HEK293 (cell line): ENCODE results near the gene NHERF2.

Experiments used
- CTCF ChIA-PET: fragments of 350-600 bp; formaldehyde crosslinking; extraction: SDS; loops from one replicate; lab custom pipeline; 2021; ENCODE audit warnings: antibody characterized with exemption; lab: Yijun Ruan, JAX
- POLR2A ChIA-PET: fragments of 300-600 bp; formaldehyde crosslinking; extraction: SDS; loops from one replicate; lab custom pipeline; 2020; ENCODE audit warnings: antibody characterized with exemption, inconsistent platforms; lab: Yijun Ruan, JAX
- H3K27ac ChIP-seq: fragments of 200-500 bp; sonication (Bioruptor generic); 2 replicates; pipeline ENCODE4 v1.5.1; 2014; ENCODE audit warnings: low read depth, low read length, control low read depth, inconsistent platforms; ENCODE audit errors: extremely low read depth
- H3K36me3 ChIP-seq, 2 experiments: fragments of 200-500 bp in 1 of 2; sonication (Bioruptor generic) in 1 of 2; 1 replicate in 1 of 2; 2 replicates in 1 of 2; pipeline ENCODE4 v1.5.1; 2014 to 2017; ENCODE audit warnings: inconsistent platforms in 2 of 2, low read length in 2 of 2; ENCODE audit not compliant: control insufficient read depth in 2 of 2, insufficient read depth in 1 of 2
- H3K4me1 ChIP-seq: fragments of 200-500 bp; sonication (Bioruptor generic); 2 replicates; pipeline ENCODE4 v1.5.1; 2014; ENCODE audit warnings: mild to moderate bottlenecking, low read length, inconsistent platforms; ENCODE audit not compliant: control insufficient read depth, insufficient read depth
- H3K4me3 ChIP-seq: 2 replicates; pipeline ENCODE4 v1.5.1; 2011; ENCODE audit warnings: low read depth, mild to moderate bottlenecking, control low read depth, low read length, moderate library complexity
- H3K9me3 ChIP-seq: fragments of 200-500 bp; sonication (Bioruptor generic); 2 replicates; pipeline ENCODE4 v1.5.1; 2014; ENCODE audit warnings: low read depth, low read length, inconsistent platforms; ENCODE audit not compliant: control insufficient read depth, insufficient read depth
- GLIS2 ChIP-seq: fragments of 450-650 bp; formaldehyde crosslinking; IDR thresholded peaks from 2 replicates; pipeline ENCODE4 v1.5.1; 2016; ENCODE audit warnings: missing biosample characterization, missing genetic modification characterization
- HIC1 ChIP-seq: fragments of 450-650 bp; formaldehyde crosslinking; IDR thresholded peaks from 2 replicates; pipeline ENCODE4 v1.5.1; 2016; ENCODE audit warnings: missing biosample characterization, missing genetic modification characterization
- HOXC10 ChIP-seq: sonication (generic); formaldehyde crosslinking; IDR thresholded peaks from 2 replicates; pipeline ENCODE4 v1.8.1; 2023; ENCODE audit warnings: mild to moderate bottlenecking, missing genetic modification reagents
- HOXD13 ChIP-seq: sonication (generic); formaldehyde crosslinking; IDR thresholded peaks from 2 replicates; pipeline ENCODE4 v1.8.0; 2022; ENCODE audit warnings: missing genetic modification reagents, borderline replicate concordance
- KLF8 ChIP-seq: fragments of 450-650 bp; formaldehyde crosslinking; IDR thresholded peaks from 2 replicates; pipeline ENCODE4 v1.5.1; 2016; ENCODE audit warnings: missing biosample characterization, missing genetic modification characterization
- MEIS1 ChIP-seq: sonication (generic); formaldehyde crosslinking; IDR thresholded peaks from 2 replicates; pipeline ENCODE4 v1.8.1; 2022; ENCODE audit warnings: missing genetic modification reagents, mild to moderate bottlenecking, borderline replicate concordance
- PBX3 ChIP-seq: sonication (generic); formaldehyde crosslinking; IDR thresholded peaks from 2 replicates; pipeline ENCODE4 v1.8.1; 2022; ENCODE audit warnings: mild to moderate bottlenecking, moderate library complexity, missing genetic modification reagents
- SP3 ChIP-seq: fragments of 450-650 bp; formaldehyde crosslinking; IDR thresholded peaks from 2 replicates; pipeline ENCODE4 v1.5.1; 2016; ENCODE audit warnings: missing biosample characterization, missing genetic modification characterization
- TRIM28 ChIP-seq: IDR thresholded peaks from 2 replicates; pipeline ENCODE4 v1.6.1; 2011; ENCODE audit warnings: low read length, control low read depth, borderline replicate concordance
- YY1 ChIP-seq: fragments of 450-650 bp; formaldehyde crosslinking; IDR thresholded peaks from 2 replicates; pipeline ENCODE4 v1.5.1; 2018; ENCODE audit warnings: missing biosample characterization, missing genetic modification characterization
- ZBTB49 ChIP-seq: fragments of 450-650 bp; formaldehyde crosslinking; IDR thresholded peaks from 2 replicates; pipeline ENCODE4 v1.5.1; 2016; ENCODE audit warnings: missing biosample characterization, missing genetic modification characterization, low read depth
- ZFP41 ChIP-seq: fragments of 450-650 bp; formaldehyde crosslinking; IDR thresholded peaks from 2 replicates; pipeline ENCODE4 v1.5.1; 2016; ENCODE audit warnings: missing biosample characterization, missing genetic modification characterization, borderline replicate concordance
- ZFP69B ChIP-seq: fragments of 450-650 bp; formaldehyde crosslinking; IDR thresholded peaks from 2 replicates; pipeline ENCODE4 v1.5.1; 2016; ENCODE audit warnings: missing biosample characterization, missing genetic modification characterization
- ZIC2 ChIP-seq: fragments of 450-650 bp; formaldehyde crosslinking; IDR thresholded peaks from 2 replicates; pipeline ENCODE4 v1.5.1; 2016; ENCODE audit warnings: missing biosample characterization, missing genetic modification characterization
- ZNF10 ChIP-seq: fragments of 450-650 bp; formaldehyde crosslinking; IDR thresholded peaks from 2 replicates; pipeline ENCODE4 v1.5.1; 2017; ENCODE audit warnings: missing biosample characterization, missing genetic modification characterization
- ZNF114 ChIP-seq: fragments of 450-650 bp; formaldehyde crosslinking; IDR thresholded peaks from 2 replicates; pipeline ENCODE4 v1.5.0; 2017; ENCODE audit warnings: missing biosample characterization, missing genetic modification characterization
- ZNF16 ChIP-seq: fragments of 450-650 bp; formaldehyde crosslinking; IDR thresholded peaks from 2 replicates; pipeline ENCODE4 v1.5.1; 2016; ENCODE audit warnings: low read depth, missing biosample characterization, missing genetic modification characterization
- ZNF174 ChIP-seq: fragments of 450-650 bp; formaldehyde crosslinking; IDR thresholded peaks from 2 replicates; pipeline ENCODE4 v1.5.0; 2017; ENCODE audit warnings: missing biosample characterization, mild to moderate bottlenecking, missing genetic modification characterization
- ZNF223 ChIP-seq: fragments of 450-650 bp; formaldehyde crosslinking; IDR thresholded peaks from 2 replicates; pipeline ENCODE4 v1.5.1; 2016; ENCODE audit warnings: missing biosample characterization, missing genetic modification characterization
- ZNF341 ChIP-seq: fragments of 450-650 bp; formaldehyde crosslinking; IDR thresholded peaks from 2 replicates; pipeline ENCODE4; 2016; ENCODE audit warnings: low read depth, missing biosample characterization, missing genetic modification characterization
- ZNF362 ChIP-seq: fragments of 450-650 bp; formaldehyde crosslinking; IDR thresholded peaks from 2 replicates; pipeline ENCODE4 v1.5.1; 2016; ENCODE audit warnings: missing biosample characterization, missing genetic modification characterization
- ZNF423 ChIP-seq: fragments of 450-650 bp; formaldehyde crosslinking; IDR thresholded peaks from 2 replicates; pipeline ENCODE4 v1.5.1; 2016; ENCODE audit warnings: missing biosample characterization, missing genetic modification characterization
- ZNF473 ChIP-seq: fragments of 450-650 bp; formaldehyde crosslinking; IDR thresholded peaks from 2 replicates; pipeline ENCODE4 v1.5.1; 2017; ENCODE audit warnings: missing biosample characterization, missing genetic modification characterization
- ZNF544 ChIP-seq: fragments of 450-650 bp; formaldehyde crosslinking; IDR thresholded peaks from 2 replicates; pipeline ENCODE4 v1.5.0; 2017; ENCODE audit warnings: missing biosample characterization, missing genetic modification characterization
- ZNF585B ChIP-seq: fragments of 450-650 bp; formaldehyde crosslinking; IDR thresholded peaks from 2 replicates; pipeline ENCODE4 v1.5.1; 2016; ENCODE audit warnings: missing biosample characterization, missing genetic modification characterization
- ZNF596 ChIP-seq: fragments of 450-650 bp; IDR thresholded peaks from 2 replicates; pipeline ENCODE4 v1.5.0; 2018; ENCODE audit warnings: missing biosample characterization, mild to moderate bottlenecking, missing genetic modification characterization, moderate library complexity
- ZNF610 ChIP-seq: fragments of 450-650 bp; formaldehyde crosslinking; IDR thresholded peaks from 2 replicates; pipeline ENCODE4 v1.5.1; 2016; ENCODE audit warnings: missing biosample characterization, missing genetic modification characterization, borderline replicate concordance
- ZNF692 ChIP-seq: fragments of 450-650 bp; formaldehyde crosslinking; IDR thresholded peaks from 2 replicates; pipeline ENCODE4 v1.5.1; 2016; ENCODE audit warnings: missing biosample characterization, missing genetic modification characterization
- ZNF768 ChIP-seq: fragments of 450-650 bp; formaldehyde crosslinking; IDR thresholded peaks from 2 replicates; pipeline ENCODE4 v1.5.1; 2018; ENCODE audit warnings: missing biosample characterization, mild to moderate bottlenecking, missing genetic modification characterization
- ZSCAN5A ChIP-seq: fragments of 450-650 bp; formaldehyde crosslinking; IDR thresholded peaks from 2 replicates; pipeline ENCODE4 v1.5.1; 2016; ENCODE audit warnings: missing biosample characterization, missing genetic modification characterization

The NHERF2 gene

GRCh38 chr16:1982991-1983543 lies 43.6 kb upstream of the NHERF2 start:
- Histone ChIP-seq H3K9me3 (no peaks in the 10 kb centered on the region), H3K4me3 (peak overlapping the region; percentile 53), H3K4me1 (peaks cover 7% of the 10 kb centered on the region; the same call in 1 of the 2 replicates), H3K36me3 (peaks cover 0 to 39% of the 10 kb centered on the region in 2 experiments; a peak in 1 of 3 replicates), H3K27ac (peak overlapping the region; percentile 83; the same call in 1 of the 2 replicates)
- CTCF ChIA-PET, result interaction anchor here (0.5 to 1.4 kb wide), 6 partner anchors 8 to 605 kb away, joined by 3 to 5 read pairs (median 3); partner anchors contain the start of gene FAHD1
- POLR2A ChIA-PET, result interaction anchor here (0.6 to 10.1 kb wide), 5 partner anchors 11 to 172 kb away, joined by 5 to 76 read pairs (median 8); partner anchors contain the start of genes RPS2, TBL3 and TRAF7
- TF ChIP-seq ZNF544 (tag by site-specific recombination) (no peak), ZNF585B (tag by site-specific recombination) (no peak), ZNF10 (tag by site-specific recombination) (no peak), ZNF423 (tag by site-specific recombination) (no peak), ZNF114 (tag by site-specific recombination) (no peak), HOXC10 (no peak), ZNF610 (tag by site-specific recombination) (peak; percentile 88; the same call in 1 of the 2 replicates), ZNF692 (tag by site-specific recombination) (peak; percentile 8; the same call in 1 of the 2 replicates), ZNF174 (tag by site-specific recombination) (no peak), HIC1 (tag by site-specific recombination) (no peak), GLIS2 (tag by site-specific recombination) (no peak), HOXD13 (CRISPR knock-in tag) (no peak), ZFP69B (tag by site-specific recombination) (peak; percentile 62; the same call in 1 of the 2 replicates), ZSCAN5A (tag by site-specific recombination) (no peak), ZBTB49 (no peak), ZNF341 (tag by site-specific recombination) (peak; percentile 53; the same call in 1 of the 2 replicates), ZFP41 (tag by site-specific recombination) (no peak), YY1 (tag by site-specific recombination) (no peak), TRIM28 (peak; percentile 79; the same call in 1 of the 2 replicates), SP3 (tag by site-specific recombination) (no peak), ZNF596 (tag by site-specific recombination) (no peak), PBX3 (no peak), ZNF768 (tag by site-specific recombination) (peak; percentile 85; the same call in 1 of the 2 replicates), ZNF16 (tag by site-specific recombination) (no peak), KLF8 (no peak), ZIC2 (tag by site-specific recombination) (no peak), ZNF473 (tag by site-specific recombination) (no peak), MEIS1 (CRISPR knock-in tag) (no peak), ZNF362 (tag by site-specific recombination) (no peak), ZNF223 (no peak)
